Measurements from ENCODE around the gene EFNA2. TPM values are rescaled to one million over a fixed set of nuclear protein-coding genes. Genes with fewer than 3 reads are reported as not detected.
"Not testable (repeated sequence)": the region's sequence is repeated elsewhere in the genome, so short reads cannot be mapped to it uniquely, and the experiment has no call there.

Gene EFNA2
- total RNA-seq, 2 experiments from 2014 or later: not detected

GRCh38 chr19:1244693-1245451 lies 40.8 kb upstream of the EFNA2 start:
- no peak overlapping the region for H3K4me3 ChIP-seq (ENCODE audit: low read length)
- peak in 3 of 14 experiments; percentile 21 to 67 (median 43) for DNase-seq
- intact Hi-C loops (cut with DNase I, micrococcal nuclease): loop anchor here (1.0 to 10.0 kb wide), 5 partner anchors 21 to 450 kb away; partner anchors contain the start of genes CNN2 (in 1 of the 2), PTBP1 (in 1 of the 2), RNU6-2 (in 1 of the 2) and TMEM259 (in 1 of the 2)

GRCh38 chr19:1245494-1246264 lies 40.0 kb upstream of the EFNA2 start:
- Histone ChIP-seq H3K27me3 (ENCODE audit: control insufficient read depth in 1 of 2, insufficient read depth in 2 of 2, low read length in 2 of 2) (no peaks in the 10 kb centered on the region), H3K36me3 (ENCODE audit: insufficient read depth, low read length) (peaks cover 7% of the 10 kb centered on the region), H3K27ac (ENCODE audit: low read depth in 1 of 2, low read length in 2 of 2) (no peak overlapping the region), H3K4me3 (ENCODE audit: low read length) (no peak overlapping the region), H3K9me3 (ENCODE audit: control insufficient read depth in 1 of 2, insufficient read depth in 1 of 2, low read length in 2 of 2) (no peaks in the 10 kb centered on the region), H3K4me1 (ENCODE audit: insufficient read depth, low read length) (peaks cover 56% of the 10 kb centered on the region)
- Mint-ChIP-seq H3K27ac (peak overlapping the region; percentile 56), H3K4me3 (no peak overlapping the region), H3K9me3 (no peaks in the 10 kb centered on the region), H3K27me3 (peaks cover 4% of the 10 kb centered on the region), H3K4me1 (ENCODE audit: low read depth) (peaks cover 17% of the 10 kb centered on the region), H3K36me3 (ENCODE audit: low read depth) (peaks cover 9% of the 10 kb centered on the region)
- intact Hi-C loops (cut with DNase I, micrococcal nuclease): loop anchor here in 1 of 2 experiments (10.0 kb wide), 2 partner anchors 221 to 451 kb away; partner anchors contain the start of genes CNN2, PTBP1, RNU6-2 and TMEM259
- POLR2A ChIA-PET: interaction anchor here (1.1 to 7.9 kb wide), 4 partner anchors 15 to 30 kb away, joined by 4 to 476 read pairs (median 24); partner anchors contain the start of genes CIRBP and FAM174C
- DNase-seq: peak in 2 of 14 experiments; percentile 19 to 59
- CTCF ChIA-PET: interaction anchor here (1.6 to 3.1 kb wide), 2 partner anchors 19 to 114 kb away, joined by 4 to 255 read pairs; partner anchors contain the start of gene CIRBP
- TF ChIP-seq CTCF (IDR thresholded peaks at IDR 0.05): no peak
- ATAC-seq (ENCODE audit: poor library complexity): no peak

More at GRCh38 chr19:1244693-1245451, 40.8 kb upstream of the EFNA2 start:
- H3K27ac Mint-ChIP-seq: peak overlapping the region; percentile 82
- H3K36me3 Mint-ChIP-seq (ENCODE audit: low read depth): peaks cover 9% of the 10 kb centered on the region
- H3K9me3 ChIP-seq (ENCODE audit: control insufficient read depth in 1 of 2, insufficient read depth in 1 of 2, low read length in 2 of 2): no peaks in the 10 kb centered on the region
- ATAC-seq (ENCODE audit: poor library complexity): no peak
- H3K36me3 ChIP-seq (ENCODE audit: insufficient read depth, low read length): peaks cover 7% of the 10 kb centered on the region
- CTCF ChIA-PET: interaction anchor here (0.6 to 3.1 kb wide), 30 partner anchors 8 to 249 kb away, joined by 3 to 255 read pairs (median 6); partner anchors contain the start of genes ABCA7, ARHGAP45, CIRBP and CNN2
- H3K27me3 Mint-ChIP-seq: peaks cover 4% of the 10 kb centered on the region
- H3K9me3 Mint-ChIP-seq: no peaks in the 10 kb centered on the region
- H3K4me1 Mint-ChIP-seq (ENCODE audit: low read depth): peaks cover 17% of the 10 kb centered on the region
- no peaks in the 10 kb centered on the region for H3K27me3 ChIP-seq (ENCODE audit: control insufficient read depth in 1 of 2, insufficient read depth in 2 of 2, low read length in 2 of 2)
- POLR2A ChIA-PET: interaction anchor here (0.6 to 7.9 kb wide), 8 partner anchors 8 to 448 kb away, joined by 3 to 476 read pairs (median 20); partner anchors contain the start of genes ARHGAP45, CIRBP, FAM174C and PTBP1
- H3K4me1 ChIP-seq (ENCODE audit: insufficient read depth, low read length): peaks cover 63% of the 10 kb centered on the region
- no peak for TF ChIP-seq CTCF (IDR thresholded peaks at IDR 0.05)
- H3K27ac ChIP-seq (ENCODE audit: low read depth in 1 of 2, low read length in 2 of 2): no peak overlapping the region
- H3K4me3 Mint-ChIP-seq: peak overlapping the region; percentile 83

- not testable (repeated sequence) for H3K27me3 Mint-ChIP-seq; H3K4me3 ChIP-seq (ENCODE audit: low read length); H3K36me3 ChIP-seq (ENCODE audit: insufficient read depth, low read length); ATAC-seq (ENCODE audit: poor library complexity); H3K9me3 Mint-ChIP-seq; H3K27ac ChIP-seq (ENCODE audit: low read depth in 1 of 2, low read length in 2 of 2); H3K9me3 ChIP-seq (ENCODE audit: control insufficient read depth in 1 of 2, insufficient read depth in 1 of 2, low read length in 2 of 2); H3K27me3 ChIP-seq (ENCODE audit: control insufficient read depth in 1 of 2, insufficient read depth in 2 of 2, low read length in 2 of 2)
- H3K27ac Mint-ChIP-seq: peak overlapping the region; percentile 56
- DNase-seq: peak in 2 of 14 experiments; percentile 28 to 54
- intact Hi-C loops (cut with DNase I, micrococcal nuclease): loop anchor here in 1 of 2 experiments (10.0 kb wide), 2 partner anchors 222 to 452 kb away; partner anchors contain the start of genes CNN2, PTBP1, RNU6-2 and TMEM259
- peaks cover 12% of the 10 kb centered on the region for H3K36me3 Mint-ChIP-seq (ENCODE audit: low read depth)
- ChIA-PET POLR2A (interaction anchor here (0.6 to 7.9 kb wide), 6 partner anchors 12 to 193 kb away, joined by 3 to 476 read pairs (median 3); partner anchors contain the start of genes CIRBP and FAM174C), CTCF (interaction anchor here (0.6 to 1.2 kb wide), 2 partner anchors 20 to 249 kb away, joined by 3 to 8 read pairs; no protein-coding TSS in a partner anchor)
- H3K4me1 ChIP-seq (ENCODE audit: insufficient read depth, low read length): peaks cover 52% of the 10 kb centered on the region
- peak overlapping the region; percentile 75 for H3K4me3 Mint-ChIP-seq
- peaks cover 13% of the 10 kb centered on the region for H3K4me1 Mint-ChIP-seq (ENCODE audit: low read depth)
Observed at GRCh38 chr19:1246265-1247087, 39.2 kb upstream of the EFNA2 start.
